22Rv1 (cell line): ENCODE results near the gene SH3BP5L.
"Not testable (repeated sequence)": the region's sequence is repeated elsewhere in the genome, so short reads cannot be mapped to it uniquely, and the experiment has no call there.

Source experiments
- H3K27ac ChIP-seq: fragments of 450-650 bp; 2 replicates; pipeline ENCODE4 v1.5.1; 2017
- CTCF ChIP-seq: fragments of 450-650 bp; IDR thresholded peaks from 2 replicates; pipeline ENCODE4 v1.5.1; 2017; ENCODE audit warnings: mild to moderate bottlenecking
- ZFX ChIP-seq: fragments of 450-650 bp; IDR thresholded peaks from 2 replicates; pipeline ENCODE4 v1.6.1; 2017; ENCODE audit warnings: antibody characterized with exemption, borderline replicate concordance

SH3BP5L gene

GRCh38 chr1:248802454-248802853, 23.3 kb downstream of the SH3BP5L start:
- TF ChIP-seq CTCF (no peak), ZFX (no peak)
- no peak overlapping the region for H3K27ac ChIP-seq

GRCh38 chr1:248800459-248800858, 25.3 kb downstream of the SH3BP5L start:
- no peak for TF ChIP-seq ZFX
- no peak for TF ChIP-seq CTCF

GRCh38 chr1:248798791-248799190, 26.9 kb downstream of the SH3BP5L start:
- no peak overlapping the region for H3K27ac ChIP-seq
- TF ChIP-seq ZFX (no peak), CTCF (no peak)

More at GRCh38 chr1:248800459-248800858, 25.3 kb downstream of the SH3BP5L start:
- H3K27ac ChIP-seq: no peak overlapping the region

- not testable (repeated sequence) for H3K27ac ChIP-seq
These were observed 31.1 kb downstream of the SH3BP5L start for GRCh38 chr1:248794663-248795062.

- no peak overlapping the region for H3K27ac ChIP-seq
These were observed 32.1 kb downstream of the SH3BP5L start for GRCh38 chr1:248793592-248793991.

GRCh38 chr1:248792342-248792741, 33.4 kb downstream of the SH3BP5L start:
- TF ChIP-seq ZFX: no peak
- no peak for TF ChIP-seq CTCF
- no peak overlapping the region for H3K27ac ChIP-seq

More at GRCh38 chr1:248793592-248793991, 32.1 kb downstream of the SH3BP5L start:
- TF ChIP-seq ZFX (no peak), CTCF (no peak)

GRCh38 chr1:248791010-248791409, 34.7 kb downstream of the SH3BP5L start:
- H3K27ac ChIP-seq: no peak overlapping the region
- TF ChIP-seq CTCF (no peak), ZFX (no peak)

- no peak overlapping the region for H3K27ac ChIP-seq
- TF ChIP-seq CTCF (no peak), ZFX (no peak)
These were observed 35.3 kb downstream of the SH3BP5L start for GRCh38 chr1:248790456-248790855.

- H3K27ac ChIP-seq: not testable (repeated sequence)
These were observed 36.4 kb downstream of the SH3BP5L start for GRCh38 chr1:248789337-248789736.
